LoVo (cell line): ENCODE data around the gene KCNJ13.
A peak's percentile ranks its signal among the peaks of the same experiment; 100 is the strongest.

Source experiments
- DNase-seq: peaks from one replicate; pipeline ENCODE4 v3.0.0-alpha.2; 2016; ENCODE audit warnings: low spot score

The KCNJ13 gene

GRCh38 chr2:232776435-232776834, at the start of gene KCNJ13:
Gene KCNJ13, minus strand, starts transcription at chr2:232776565. Its CDS starts 5,203 bp downstream, at chr2:232771362.
- no peak for DNase-seq

GRCh38 chr2:232817756-232818155, 41.4 kb upstream of the KCNJ13 start:
- DNase-seq = no peak

GRCh38 chr2:232816657-232817056, 40.3 kb upstream of the KCNJ13 start:
- DNase-seq = no peak

GRCh38 chr2:232815569-232815968, 39.2 kb upstream of the KCNJ13 start:
- no peak for DNase-seq

GRCh38 chr2:232810444-232810843, 34.1 kb upstream of the KCNJ13 start:
- DNase-seq = no peak

- no peak for DNase-seq
Observed at GRCh38 chr2:232809349-232810124, 33.2 kb upstream of the KCNJ13 start.

- DNase-seq = no peak
Observed at GRCh38 chr2:232802091-232802490, 25.7 kb upstream of the KCNJ13 start.

GRCh38 chr2:232800166-232800565, 23.8 kb upstream of the KCNJ13 start:
- no peak for DNase-seq

GRCh38 chr2:232798187-232798586, 21.8 kb upstream of the KCNJ13 start:
- DNase-seq = no peak

- no peak for DNase-seq
Observed at GRCh38 chr2:232795920-232796319, 19.6 kb upstream of the KCNJ13 start.

GRCh38 chr2:232794981-232795380, 18.6 kb upstream of the KCNJ13 start:
- DNase-seq = no peak

GRCh38 chr2:232793271-232793670, 16.9 kb upstream of the KCNJ13 start:
- no peak for DNase-seq

GRCh38 chr2:232791518-232791917, 15.2 kb upstream of the KCNJ13 start:
- no peak for DNase-seq

- DNase-seq = no peak
Observed at GRCh38 chr2:232789082-232789481, 12.7 kb upstream of the KCNJ13 start.

- DNase-seq = no peak
Observed at GRCh38 chr2:232787806-232788205, 11.4 kb upstream of the KCNJ13 start.

- no peak for DNase-seq
Observed at GRCh38 chr2:232783278-232783677, 6.9 kb upstream of the KCNJ13 start.

- DNase-seq = peak; percentile 43
Observed at GRCh38 chr2:232781765-232782164, 5.4 kb upstream of the KCNJ13 start.

- DNase-seq = no peak
Observed at GRCh38 chr2:232779934-232780333, 3.6 kb upstream of the KCNJ13 start.

GRCh38 chr2:232779465-232779864, 3.1 kb upstream of the KCNJ13 start:
- DNase-seq = no peak

GRCh38 chr2:232777276-232777675, 911 bp upstream of the KCNJ13 start:
- DNase-seq = no peak

GRCh38 chr2:232773815-232774214, 2.5 kb downstream of the KCNJ13 start:
- DNase-seq = no peak

GRCh38 chr2:232772531-232772930, 3.8 kb downstream of the KCNJ13 start:
- no peak for DNase-seq

- no peak for DNase-seq
Observed at GRCh38 chr2:232771870-232772269, 4.5 kb downstream of the KCNJ13 start.

- DNase-seq = no peak
Observed at GRCh38 chr2:232770207-232770606, 6.2 kb downstream of the KCNJ13 start.
